ENCODE data around the gene ASB6.
A peak's percentile ranks its signal among the peaks of the same experiment; 100 is the strongest.

Gene ASB6

GRCh38 chr9:129635099-129636065, 6.6 kb downstream of the ASB6 start:
- H2BK5ac ChIP-seq (ENCODE audit: low read depth, low read length, poor library complexity, severe bottlenecking) = no peak overlapping the region
- H3K23ac ChIP-seq (ENCODE audit: low read length in 2 of 2) = no peak overlapping the region
- DNase-seq = no peak
- no peaks in the 10 kb centered on the region for H3K27me3 ChIP-seq (ENCODE audit: control insufficient read depth in 1 of 2, insufficient read depth in 1 of 2, low read length in 2 of 2)
- peaks cover 33% of the 10 kb centered on the region for H3K4me1 ChIP-seq (ENCODE audit: control insufficient read depth, insufficient read depth, low read depth, low read length)
- no peak overlapping the region for H4K8ac ChIP-seq (ENCODE audit: low read length)
- no peak overlapping the region for H3K4me3 ChIP-seq (ENCODE audit: insufficient read depth in 1 of 2, low read depth in 1 of 2, low read length in 2 of 2)
- no peak overlapping the region for H3K27ac ChIP-seq (ENCODE audit: low read length, poor library complexity, severe bottlenecking)
- no peak overlapping the region for H3K4me2 ChIP-seq (ENCODE audit: low read length, poor library complexity, severe bottlenecking)
- H3K79me1 ChIP-seq (replicated peaks; ENCODE audit: low read length, poor library complexity, severe bottlenecking) = peaks cover 39% of the 10 kb centered on the region
- 97% methylated on average over 34 of the region's 34 CpGs for WGBS
- H2BK15ac ChIP-seq (ENCODE audit: low read depth, poor library complexity, severe bottlenecking) = no peak overlapping the region
- no peak overlapping the region for H3K18ac ChIP-seq (ENCODE audit: low read depth in 1 of 2, low read length in 2 of 2)
- no peak overlapping the region for H2BK120ac ChIP-seq (ENCODE audit: low read depth, low read length)
- peak overlapping the region; percentile 21 for H4K91ac ChIP-seq (ENCODE audit: low read length)
- H2AFZ ChIP-seq (ENCODE audit: low read depth, low read length) = no peak overlapping the region
- H2BK12ac ChIP-seq (ENCODE audit: low read length in 2 of 2) = no peak overlapping the region
- H2AK5ac ChIP-seq (ENCODE audit: low read length, severe bottlenecking) = no peak overlapping the region
- peaks cover 63 to 83% of the 10 kb centered on the region in 2 experiments for H3K36me3 ChIP-seq (ENCODE audit: control insufficient read depth in 1 of 2, insufficient read depth in 2 of 2, low read depth in 1 of 2, low read length in 2 of 2)
- no peak overlapping the region for H3K9ac ChIP-seq (ENCODE audit: low read length)
- H3K9me3 ChIP-seq (ENCODE audit: control insufficient read depth, low read length) = no peaks in the 10 kb centered on the region
- H3K14ac ChIP-seq (ENCODE audit: low read length in 2 of 2) = no peak overlapping the region
- no peak overlapping the region for H3K4ac ChIP-seq (ENCODE audit: low read depth in 1 of 2, low read length in 2 of 2)

GRCh38 chr9:129633848-129634247, 8.1 kb downstream of the ASB6 start:
- Histone ChIP-seq H2BK15ac (ENCODE audit: low read depth, poor library complexity, severe bottlenecking) (no peak overlapping the region), H2BK12ac (ENCODE audit: low read length in 2 of 2) (no peak overlapping the region), H3K36me3 (ENCODE audit: control insufficient read depth in 1 of 2, insufficient read depth in 2 of 2, low read depth in 1 of 2, low read length in 2 of 2) (peaks cover 57 to 78% of the 10 kb centered on the region in 2 experiments), H2BK5ac (ENCODE audit: low read depth, low read length, poor library complexity, severe bottlenecking) (no peak overlapping the region), H3K9ac (ENCODE audit: low read length) (no peak overlapping the region), H3K79me1 (replicated peaks; ENCODE audit: low read length, poor library complexity, severe bottlenecking) (peaks cover 30% of the 10 kb centered on the region), H3K27ac (ENCODE audit: low read length, poor library complexity, severe bottlenecking) (no peak overlapping the region), H3K18ac (ENCODE audit: low read depth in 1 of 2, low read length in 2 of 2) (no peak overlapping the region), H2AK5ac (ENCODE audit: low read length, severe bottlenecking) (no peak overlapping the region), H4K8ac (ENCODE audit: low read length) (peak overlapping the region; percentile 12), H3K4ac (ENCODE audit: low read depth in 1 of 2, low read length in 2 of 2) (no peak overlapping the region), H3K4me2 (ENCODE audit: low read length, poor library complexity, severe bottlenecking) (no peak overlapping the region), H2BK120ac (ENCODE audit: low read depth, low read length) (no peak overlapping the region), H3K9me3 (ENCODE audit: control insufficient read depth, low read length) (no peaks in the 10 kb centered on the region), H2AFZ (ENCODE audit: low read depth, low read length) (no peak overlapping the region), H3K23ac (ENCODE audit: low read length in 2 of 2) (no peak overlapping the region), H3K27me3 (ENCODE audit: control insufficient read depth in 1 of 2, insufficient read depth in 1 of 2, low read length in 2 of 2) (no peaks in the 10 kb centered on the region), H3K4me3 (ENCODE audit: insufficient read depth in 1 of 2, low read depth in 1 of 2, low read length in 2 of 2) (no peak overlapping the region), H3K14ac (ENCODE audit: low read length in 2 of 2) (no peak overlapping the region), H3K4me1 (ENCODE audit: control insufficient read depth, insufficient read depth, low read depth, low read length) (peaks cover 36% of the 10 kb centered on the region), H4K91ac (ENCODE audit: low read length) (no peak overlapping the region)
- WGBS = 91% methylated on average over 13 of the region's 13 CpGs
- DNase-seq = no peak

GRCh38 chr9:129633207-129633606, 8.7 kb downstream of the ASB6 start:
- Histone ChIP-seq H2AFZ (ENCODE audit: low read depth, low read length) (no peak overlapping the region), H2BK5ac (ENCODE audit: low read depth, low read length, poor library complexity, severe bottlenecking) (no peak overlapping the region), H3K18ac (ENCODE audit: low read depth in 1 of 2, low read length in 2 of 2) (no peak overlapping the region), H3K4me2 (ENCODE audit: low read length, poor library complexity, severe bottlenecking) (no peak overlapping the region), H3K36me3 (ENCODE audit: control insufficient read depth in 1 of 2, insufficient read depth in 2 of 2, low read depth in 1 of 2, low read length in 2 of 2) (peaks cover 56 to 71% of the 10 kb centered on the region in 2 experiments), H3K27me3 (ENCODE audit: control insufficient read depth in 1 of 2, insufficient read depth in 1 of 2, low read length in 2 of 2) (no peaks in the 10 kb centered on the region), H2AK5ac (ENCODE audit: low read length, severe bottlenecking) (no peak overlapping the region), H4K91ac (ENCODE audit: low read length) (no peak overlapping the region), H3K79me1 (replicated peaks; ENCODE audit: low read length, poor library complexity, severe bottlenecking) (peaks cover 24% of the 10 kb centered on the region), H3K14ac (ENCODE audit: low read length in 2 of 2) (no peak overlapping the region), H3K23ac (ENCODE audit: low read length in 2 of 2) (no peak overlapping the region), H3K4me1 (ENCODE audit: control insufficient read depth, insufficient read depth, low read depth, low read length) (peaks cover 40% of the 10 kb centered on the region), H2BK12ac (ENCODE audit: low read length in 2 of 2) (no peak overlapping the region), H2BK15ac (ENCODE audit: low read depth, poor library complexity, severe bottlenecking) (no peak overlapping the region), H3K4ac (ENCODE audit: low read depth in 1 of 2, low read length in 2 of 2) (no peak overlapping the region), H3K9me3 (ENCODE audit: control insufficient read depth, low read length) (no peaks in the 10 kb centered on the region), H3K4me3 (ENCODE audit: insufficient read depth in 1 of 2, low read depth in 1 of 2, low read length in 2 of 2) (no peak overlapping the region), H4K8ac (ENCODE audit: low read length) (no peak overlapping the region), H2BK120ac (ENCODE audit: low read depth, low read length) (no peak overlapping the region), H3K9ac (ENCODE audit: low read length) (no peak overlapping the region), H3K27ac (ENCODE audit: low read length, poor library complexity, severe bottlenecking) (no peak overlapping the region)
- DNase-seq = no peak
- 97% methylated on average over 4 of the region's 4 CpGs for WGBS

GRCh38 chr9:129632460-129632859, 9.5 kb downstream of the ASB6 start:
- no peak overlapping the region for H3K9ac ChIP-seq (ENCODE audit: low read length)
- no peak overlapping the region for H3K4me2 ChIP-seq (ENCODE audit: low read length, poor library complexity, severe bottlenecking)
- H2BK15ac ChIP-seq (ENCODE audit: low read depth, poor library complexity, severe bottlenecking) = no peak overlapping the region
- H3K9me3 ChIP-seq (ENCODE audit: control insufficient read depth, low read length) = no peaks in the 10 kb centered on the region
- no peak overlapping the region for H4K91ac ChIP-seq (ENCODE audit: low read length)
- H3K18ac ChIP-seq (ENCODE audit: low read depth in 1 of 2, low read length in 2 of 2) = no peak overlapping the region
- H3K4ac ChIP-seq (ENCODE audit: low read depth in 1 of 2, low read length in 2 of 2) = no peak overlapping the region
- H3K79me1 ChIP-seq (replicated peaks; ENCODE audit: low read length, poor library complexity, severe bottlenecking) = peaks cover 18% of the 10 kb centered on the region
- H3K14ac ChIP-seq (ENCODE audit: low read length in 2 of 2) = no peak overlapping the region
- H2BK120ac ChIP-seq (ENCODE audit: low read depth, low read length) = no peak overlapping the region
- H4K8ac ChIP-seq (ENCODE audit: low read length) = no peak overlapping the region
- peaks cover 47% of the 10 kb centered on the region for H3K4me1 ChIP-seq (ENCODE audit: control insufficient read depth, insufficient read depth, low read depth, low read length)
- peaks cover 50 to 64% of the 10 kb centered on the region in 2 experiments for H3K36me3 ChIP-seq (ENCODE audit: control insufficient read depth in 1 of 2, insufficient read depth in 2 of 2, low read depth in 1 of 2, low read length in 2 of 2)
- 95% methylated on average over 13 of the region's 13 CpGs for WGBS
- H2BK5ac ChIP-seq (ENCODE audit: low read depth, low read length, poor library complexity, severe bottlenecking) = no peak overlapping the region
- no peak overlapping the region for H2AK5ac ChIP-seq (ENCODE audit: low read length, severe bottlenecking)
- H2BK12ac ChIP-seq (ENCODE audit: low read length in 2 of 2) = no peak overlapping the region
- no peaks in the 10 kb centered on the region for H3K27me3 ChIP-seq (ENCODE audit: control insufficient read depth in 1 of 2, insufficient read depth in 1 of 2, low read length in 2 of 2)
- no peak overlapping the region for H3K4me3 ChIP-seq (ENCODE audit: insufficient read depth in 1 of 2, low read depth in 1 of 2, low read length in 2 of 2)
- DNase-seq = no peak
- no peak overlapping the region for H3K27ac ChIP-seq (ENCODE audit: low read length, poor library complexity, severe bottlenecking)
- H3K23ac ChIP-seq (ENCODE audit: low read length in 2 of 2) = no peak overlapping the region
- H2AFZ ChIP-seq (ENCODE audit: low read depth, low read length) = no peak overlapping the region

All from mesenchymal stem cell (in vitro differentiated cells and primary cell).